ENCODE measurements around the gene LARP4. TPM values are rescaled to one million over a fixed set of nuclear protein-coding genes. Genes with fewer than 3 reads are reported as not detected.
"Not testable (repeated sequence)": the region's sequence is repeated elsewhere in the genome, so short reads cannot be mapped to it uniquely, and the experiment has no call there.

Gene LARP4
- total RNA-seq, 2 experiments from 2014 or later = 50.5 to 78.2 TPM

DNA sequence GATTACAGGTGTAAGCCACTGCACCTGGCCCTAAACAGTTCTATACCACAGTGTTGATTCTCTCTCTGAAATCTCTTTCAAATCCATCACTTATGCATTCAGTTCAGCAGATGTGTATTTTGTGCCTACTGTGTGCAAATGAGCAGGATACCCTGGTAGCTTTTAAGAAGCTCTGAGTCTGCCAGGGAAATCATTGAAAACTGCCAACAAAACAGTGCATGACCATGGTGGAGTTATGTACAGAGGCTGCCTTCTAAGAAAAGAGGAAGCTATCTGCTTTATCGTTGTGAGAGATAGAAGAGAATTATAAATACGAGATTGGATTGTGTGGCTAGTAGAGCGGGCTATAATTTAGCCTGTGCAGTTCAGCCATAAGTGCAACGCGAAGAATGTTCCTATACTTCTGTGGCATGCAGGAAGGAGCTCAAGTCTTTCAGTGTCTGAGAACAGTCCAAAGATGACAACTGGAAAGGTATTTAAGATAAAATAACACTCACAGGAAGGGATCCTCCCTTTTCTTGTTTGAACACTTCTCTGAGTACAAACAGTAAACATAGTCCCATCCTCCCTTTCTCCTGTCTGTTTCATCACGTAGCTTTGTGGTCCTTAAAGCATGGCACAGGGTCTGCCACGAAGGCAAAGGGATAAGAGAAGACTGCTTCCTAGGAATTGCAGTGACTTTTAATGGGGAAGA lies 108.4 kb downstream of the LARP4 start:
- Mint-ChIP-seq H3K27ac (peak overlapping the region; percentile 56), H3K27me3 (no peaks in the 10 kb centered on the region), H3K36me3 (no peaks in the 10 kb centered on the region), H3K4me1 (peaks cover 48% of the 10 kb centered on the region), H3K4me3 (no peak overlapping the region), H3K9me3 (ENCODE audit: low read depth) (no peaks in the 10 kb centered on the region)
- no peak for ATAC-seq
- no peak for DNase-seq
- CTCF ChIA-PET = interaction anchor here (0.9 to 11.1 kb wide), 10 partner anchors 9 to 256 kb away, joined by 3 to 135 read pairs (median 5); no protein-coding TSS in a partner anchor

DNA sequence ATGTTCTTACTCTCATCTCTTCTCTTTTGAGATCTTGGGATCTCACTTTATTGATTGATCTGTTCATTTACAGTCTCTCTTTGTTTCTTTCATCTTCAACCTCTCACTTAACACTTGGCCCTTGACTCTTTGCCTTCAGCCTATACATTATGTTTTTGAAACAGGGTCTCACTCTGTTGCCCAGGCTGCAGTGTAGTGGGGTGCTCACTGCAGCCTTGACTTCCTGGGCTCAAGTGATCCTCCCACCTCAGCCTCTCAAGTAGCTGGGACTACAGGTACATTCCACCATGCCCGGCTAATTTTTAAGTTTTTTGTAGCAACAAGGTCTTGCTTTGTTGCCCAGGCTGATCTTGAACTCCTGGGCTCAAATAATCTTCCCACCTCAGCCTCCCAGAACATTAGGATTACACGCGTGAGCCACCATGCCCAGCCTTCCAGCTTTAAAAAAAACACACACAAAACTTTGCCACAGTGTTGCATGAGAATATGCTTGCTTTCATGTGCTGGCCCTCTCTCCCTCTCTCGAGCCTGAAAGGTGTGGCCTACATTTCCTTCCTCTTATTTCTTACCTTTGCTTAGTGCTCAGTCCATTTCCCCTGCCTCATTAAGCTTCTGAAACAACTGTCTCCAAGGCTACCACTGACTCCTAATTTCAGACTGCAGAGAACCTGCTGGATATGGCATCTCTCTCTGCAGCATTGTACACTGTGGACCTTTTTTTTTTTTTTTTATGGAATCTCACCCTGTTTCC lies 114.0 kb downstream of the LARP4 start:
- ATAC-seq (peak; percentile 25), DNase-seq (no peak)
- CTCF ChIA-PET = interaction anchor here (1.5 to 3.0 kb wide), 2 partner anchors 9 to 250 kb away, joined by 3 to 14 read pairs; partner anchors contain the start of gene DIP2B
- H3K4me3 Mint-ChIP-seq = no peak overlapping the region
- peak overlapping the region; percentile 72 for H3K27ac Mint-ChIP-seq
- peaks cover 27% of the 10 kb centered on the region for H3K4me1 Mint-ChIP-seq
- peaks cover 14% of the 10 kb centered on the region for H3K36me3 Mint-ChIP-seq
- H3K9me3 Mint-ChIP-seq (ENCODE audit: low read depth) = no peaks in the 10 kb centered on the region
- no peaks in the 10 kb centered on the region for H3K27me3 Mint-ChIP-seq

DNA sequence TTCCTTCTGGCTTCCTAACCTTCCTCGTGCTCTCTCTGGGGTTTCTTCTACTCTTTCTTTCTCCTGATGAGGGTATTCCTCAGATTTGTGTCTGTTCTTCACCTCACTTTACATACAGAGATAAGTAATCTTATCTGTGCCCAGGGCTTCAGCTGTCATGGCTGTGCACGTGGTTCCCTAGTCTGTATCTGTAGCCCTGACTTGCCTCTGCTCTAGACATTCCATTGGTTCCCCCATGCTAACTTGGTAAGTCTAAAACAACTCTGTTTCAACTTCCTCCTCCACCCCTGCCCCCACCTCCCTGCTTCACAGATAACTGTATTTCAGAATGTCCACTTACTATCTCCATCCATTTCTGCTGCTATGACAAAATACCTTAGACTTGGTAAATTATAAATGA lies 114.9 kb downstream of the LARP4 start:
- Mint-ChIP-seq H3K9me3 (ENCODE audit: low read depth) (no peaks in the 10 kb centered on the region), H3K27me3 (no peaks in the 10 kb centered on the region), H3K36me3 (peaks cover 14% of the 10 kb centered on the region), H3K4me1 (peaks cover 29% of the 10 kb centered on the region), H3K27ac (peak overlapping the region; percentile 14), H3K4me3 (no peak overlapping the region)
- DNase-seq (no peak), ATAC-seq (no peak)
- CTCF ChIA-PET = interaction anchor here (3.0 kb wide), 1 partner anchor 10 kb away, joined by 14 read pairs; the partner anchor contains the start of gene DIP2B

DNA sequence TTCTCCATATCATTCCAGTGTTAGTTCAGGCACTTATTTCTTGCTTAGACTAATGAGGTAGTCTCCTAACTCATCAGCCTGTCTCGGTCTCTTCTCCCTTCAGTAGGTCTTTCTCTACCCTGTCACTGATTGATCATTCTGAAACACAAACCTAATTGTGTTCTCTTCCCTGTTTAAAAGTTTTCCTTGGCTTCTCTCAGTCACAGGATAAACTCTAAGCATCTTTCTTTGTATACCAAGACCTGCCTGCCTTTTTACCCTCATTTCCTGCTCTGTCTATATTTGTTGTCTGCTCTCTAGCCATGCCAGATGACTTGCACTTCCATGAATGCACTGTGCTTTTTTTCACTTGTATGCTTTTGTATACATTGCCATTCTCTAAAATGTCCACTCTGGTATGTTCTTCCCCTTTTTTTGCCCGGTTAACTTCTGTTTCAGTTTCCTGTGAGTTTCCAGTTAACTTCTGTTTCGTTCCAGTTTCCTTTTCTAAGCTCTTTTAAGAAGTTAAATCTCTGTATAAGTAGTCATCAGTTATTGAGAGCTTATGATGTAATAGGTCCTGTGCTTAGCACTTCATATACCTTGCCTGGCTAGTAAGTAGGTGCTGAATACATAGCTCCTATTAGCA lies 116.8 kb downstream of the LARP4 start:
- H3K36me3 Mint-ChIP-seq = peaks cover 21% of the 10 kb centered on the region
- DNase-seq (no peak), ATAC-seq (peak; percentile 74)
- H3K27me3 Mint-ChIP-seq = no peaks in the 10 kb centered on the region
- H3K4me1 Mint-ChIP-seq = peaks cover 32% of the 10 kb centered on the region
- CTCF ChIA-PET = interaction anchor here (1.8 to 5.3 kb wide), 2 partner anchors 9 to 12 kb away, joined by 7 to 34 read pairs; partner anchors contain the start of gene DIP2B
- no peak overlapping the region for H3K27ac Mint-ChIP-seq
- H3K9me3 Mint-ChIP-seq (ENCODE audit: low read depth) = no peaks in the 10 kb centered on the region
- no peak overlapping the region for H3K4me3 Mint-ChIP-seq

DNA sequence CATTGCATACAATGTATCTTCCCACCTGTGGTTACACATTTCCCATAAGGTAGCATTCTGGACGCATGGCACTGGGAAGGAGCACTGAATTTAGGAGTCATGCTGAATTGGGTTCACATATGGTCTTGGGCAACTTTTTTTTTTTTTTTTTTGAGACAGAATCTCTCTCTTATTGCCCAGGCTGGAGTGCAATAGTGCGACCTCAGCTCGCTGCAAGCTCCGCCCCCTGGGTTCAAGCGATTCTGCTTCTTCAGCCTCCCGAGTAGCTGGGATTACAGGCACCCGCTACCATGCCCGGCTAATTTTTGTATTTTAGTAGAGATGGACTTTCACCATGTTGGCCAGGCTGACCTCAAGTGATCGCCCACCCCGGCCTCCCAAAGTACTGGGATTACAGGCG lies 117.4 kb downstream of the LARP4 start:
- ATAC-seq = no peak
- H3K36me3 Mint-ChIP-seq = peaks cover 23% of the 10 kb centered on the region
- DNase-seq = no peak
- H3K9me3 Mint-ChIP-seq (ENCODE audit: low read depth) = no peaks in the 10 kb centered on the region
- CTCF ChIA-PET = interaction anchor here (1.8 to 5.3 kb wide), 2 partner anchors 10 to 13 kb away, joined by 7 to 34 read pairs; partner anchors contain the start of gene DIP2B
- H3K4me3 Mint-ChIP-seq = no peak overlapping the region
- H3K27ac Mint-ChIP-seq = no peak overlapping the region
- no peaks in the 10 kb centered on the region for H3K27me3 Mint-ChIP-seq
- H3K4me1 Mint-ChIP-seq = peaks cover 32% of the 10 kb centered on the region

DNA sequence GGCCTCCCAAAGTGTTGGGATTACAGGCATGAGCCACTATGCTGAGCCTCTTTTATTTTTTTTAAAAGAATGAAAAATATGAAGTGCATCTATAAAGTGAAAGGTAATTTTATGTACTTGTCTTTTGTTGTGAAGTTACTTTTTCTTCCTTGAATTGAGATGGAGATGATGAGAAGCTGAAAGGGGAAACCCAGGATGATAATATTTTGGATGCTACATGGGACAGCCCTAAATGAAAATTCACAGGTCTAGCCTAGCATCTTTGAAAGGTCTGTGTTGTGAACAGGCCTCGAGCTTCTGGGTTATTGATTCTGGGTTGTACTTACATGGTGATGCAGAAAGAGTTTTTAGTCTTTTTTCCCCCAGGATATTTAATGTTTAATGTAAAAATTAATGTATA lies 118.7 kb downstream of the LARP4 start:
- peaks cover 32% of the 10 kb centered on the region for H3K4me1 Mint-ChIP-seq
- no peak overlapping the region for H3K27ac Mint-ChIP-seq
- peaks cover 29% of the 10 kb centered on the region for H3K36me3 Mint-ChIP-seq
- H3K27me3 Mint-ChIP-seq = no peaks in the 10 kb centered on the region
- ATAC-seq (no peak), DNase-seq (no peak)
- H3K4me3 Mint-ChIP-seq = no peak overlapping the region
- H3K9me3 Mint-ChIP-seq (ENCODE audit: low read depth) = no peaks in the 10 kb centered on the region
- CTCF ChIA-PET = interaction anchor here (5.3 kb wide), 1 partner anchor 14 kb away, joined by 34 read pairs; the partner anchor contains the start of gene DIP2B

DNA sequence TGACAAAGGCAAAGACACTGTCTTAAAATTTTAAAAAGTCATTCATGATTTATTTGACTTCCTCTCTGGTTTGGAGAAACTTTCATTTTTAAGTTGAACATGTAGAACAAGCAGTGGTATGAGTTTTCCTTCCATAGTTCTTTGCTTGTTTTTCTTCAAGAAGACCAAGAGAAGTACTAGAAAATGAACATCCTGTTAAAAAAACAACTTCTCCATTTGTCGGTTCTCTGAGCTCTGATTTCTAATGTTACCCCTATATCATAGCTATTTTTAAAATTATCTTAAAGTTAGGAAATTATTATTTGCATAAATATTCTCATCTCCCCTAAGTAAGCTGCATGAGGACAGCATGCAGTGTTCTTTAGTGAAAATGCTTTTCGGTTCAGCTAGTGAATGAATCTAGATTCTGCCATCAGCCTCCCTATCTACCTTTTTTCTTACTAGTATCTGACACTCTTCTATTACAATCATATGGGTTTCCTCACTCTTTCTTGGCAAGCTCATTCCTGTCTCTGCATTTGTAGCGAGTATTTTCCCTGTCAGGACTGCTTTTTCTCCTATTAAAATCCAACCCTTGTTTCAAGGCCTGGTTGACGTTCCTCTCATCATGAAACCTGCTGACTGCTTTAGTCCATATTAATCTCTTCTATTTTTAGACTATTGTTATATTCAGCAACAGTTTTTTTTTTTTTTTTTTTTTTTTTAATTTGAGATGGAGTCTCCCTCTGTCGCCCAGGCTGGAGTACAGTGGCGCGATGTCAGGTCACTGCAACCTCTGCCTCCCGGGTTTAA lies 119.9 kb downstream of the LARP4 start:
- peaks cover 23% of the 10 kb centered on the region for H3K36me3 Mint-ChIP-seq
- no peak for ATAC-seq
- peaks cover 23% of the 10 kb centered on the region for H3K4me1 Mint-ChIP-seq
- H3K27me3 Mint-ChIP-seq = no peaks in the 10 kb centered on the region
- H3K27ac Mint-ChIP-seq = peak overlapping the region; percentile 69
- CTCF ChIA-PET = interaction anchor here (0.7 to 5.3 kb wide), 5 partner anchors 11 to 831 kb away, joined by 3 to 34 read pairs (median 4); partner anchors contain the start of gene DIP2B
- no peak for DNase-seq
- H3K4me3 Mint-ChIP-seq = peak overlapping the region; percentile 12
- H3K9me3 Mint-ChIP-seq (ENCODE audit: low read depth) = no peaks in the 10 kb centered on the region

DNA sequence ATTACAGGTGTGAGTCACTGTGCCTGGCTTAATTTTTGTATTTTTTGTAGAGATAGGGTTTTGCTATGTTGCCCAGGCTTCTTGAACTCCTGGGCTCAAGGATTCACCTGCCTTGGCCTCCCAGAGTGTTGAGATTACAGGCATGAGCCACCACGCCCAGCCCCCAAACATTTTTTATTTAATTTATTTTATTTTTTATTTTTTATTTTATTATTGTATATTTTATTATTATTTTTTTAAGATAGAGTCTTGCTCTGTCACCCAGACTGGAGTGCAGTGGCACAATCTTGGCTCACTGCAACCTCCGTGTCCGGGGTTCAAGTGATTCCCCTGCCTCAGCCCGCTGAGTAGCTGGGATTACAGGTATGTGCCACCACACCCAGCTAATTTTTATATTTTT lies 121.1 kb downstream of the LARP4 start:
- H3K9me3 Mint-ChIP-seq (ENCODE audit: low read depth); ATAC-seq; DNase-seq; H3K27me3 Mint-ChIP-seq; H3K4me3 Mint-ChIP-seq; H3K27ac Mint-ChIP-seq: not testable (repeated sequence)
- CTCF ChIA-PET = interaction anchor here (0.9 to 5.3 kb wide), 2 partner anchors 16 to 830 kb away, joined by 3 to 34 read pairs; partner anchors contain the start of gene DIP2B
- Mint-ChIP-seq H3K36me3 (peaks cover 26% of the 10 kb centered on the region), H3K4me1 (peaks cover 18% of the 10 kb centered on the region)

DNA sequence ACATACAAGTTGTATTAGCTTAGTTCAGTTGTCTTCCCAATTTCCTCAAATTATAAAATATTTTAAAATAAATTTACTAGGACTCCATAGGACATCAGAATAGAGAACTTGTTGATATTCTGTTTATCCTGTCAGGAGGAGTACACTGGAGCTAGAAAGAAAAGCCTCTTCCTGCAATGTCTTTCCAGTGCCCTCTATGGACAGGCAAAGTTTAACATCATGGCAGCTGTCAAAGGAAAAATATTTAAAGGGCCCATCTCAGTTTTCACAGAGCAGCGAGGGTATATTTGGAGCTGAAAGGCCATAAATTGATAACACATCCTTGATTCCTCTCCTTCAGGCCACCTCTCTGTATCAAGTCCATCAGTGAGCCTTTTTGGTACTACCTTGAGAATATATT lies 123.1 kb downstream of the LARP4 start:
- Mint-ChIP-seq H3K36me3 (peaks cover 29% of the 10 kb centered on the region), H3K27ac (no peak overlapping the region), H3K27me3 (no peaks in the 10 kb centered on the region), H3K4me3 (no peak overlapping the region), H3K4me1 (peaks cover 27% of the 10 kb centered on the region), H3K9me3 (ENCODE audit: low read depth) (no peaks in the 10 kb centered on the region)
- CTCF ChIA-PET = interaction anchor here (1.0 to 2.1 kb wide), 4 partner anchors 9 to 115 kb away, joined by 3 to 7 read pairs (median 5); no protein-coding TSS in a partner anchor
- DNase-seq (no peak), ATAC-seq (no peak)

DNA sequence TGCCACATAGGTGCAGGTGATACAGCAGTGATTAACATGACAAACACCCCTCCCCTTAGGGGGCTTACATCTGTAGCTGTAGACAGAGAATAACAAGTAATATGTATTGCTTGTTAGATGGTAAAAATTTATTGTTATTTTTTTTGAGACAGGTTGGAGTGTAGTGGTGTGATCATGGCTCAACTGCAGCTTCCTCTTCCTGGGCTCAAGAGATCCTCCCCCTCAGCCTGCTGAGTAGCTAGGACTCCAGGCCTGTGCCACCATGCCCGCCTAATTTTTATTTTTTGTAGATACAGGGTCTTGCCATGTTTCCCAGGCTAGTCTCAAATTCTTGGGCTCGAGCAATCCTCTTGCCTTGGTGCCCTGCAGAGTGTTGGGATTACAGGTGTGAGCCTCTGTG lies 123.9 kb downstream of the LARP4 start:
- Mint-ChIP-seq H3K9me3 (ENCODE audit: low read depth) (no peaks in the 10 kb centered on the region), H3K4me3 (no peak overlapping the region), H3K36me3 (peaks cover 28% of the 10 kb centered on the region), H3K27ac (no peak overlapping the region), H3K4me1 (peaks cover 31% of the 10 kb centered on the region), H3K27me3 (no peaks in the 10 kb centered on the region)
- ATAC-seq (no peak), DNase-seq (no peak)
- CTCF ChIA-PET = interaction anchor here (1.0 to 2.1 kb wide), 4 partner anchors 8 to 114 kb away, joined by 3 to 7 read pairs (median 4); no protein-coding TSS in a partner anchor

DNA sequence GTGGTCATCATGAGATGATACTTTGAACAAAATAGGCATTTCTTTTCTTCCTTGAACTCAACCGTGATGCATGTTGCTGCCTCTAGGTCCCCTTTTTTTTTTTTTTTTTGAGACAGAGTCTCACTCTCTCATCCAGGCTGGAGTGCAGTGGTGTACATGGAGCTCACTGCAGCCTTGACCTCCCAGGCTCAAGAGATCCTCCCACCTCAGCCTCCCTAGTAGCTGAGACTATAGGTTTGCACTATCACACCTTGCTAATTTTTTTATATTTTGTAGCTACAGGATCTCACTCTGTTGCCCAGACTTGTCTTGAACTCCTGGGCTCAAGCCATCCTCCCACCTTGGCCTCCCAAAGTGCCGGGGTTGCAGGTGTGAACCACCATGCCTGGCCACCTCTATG lies 124.7 kb downstream of the LARP4 start:
- ATAC-seq = no peak
- no peak for DNase-seq
- no peaks in the 10 kb centered on the region for H3K27me3 Mint-ChIP-seq
- CTCF ChIA-PET = interaction anchor here (0.7 to 1.3 kb wide), 2 partner anchors 109 to 252 kb away, joined by 3 to 4 read pairs; no protein-coding TSS in a partner anchor
- no peaks in the 10 kb centered on the region for H3K9me3 Mint-ChIP-seq (ENCODE audit: low read depth)
- no peak overlapping the region for H3K27ac Mint-ChIP-seq
- H3K36me3 Mint-ChIP-seq = peaks cover 28% of the 10 kb centered on the region
- peaks cover 26% of the 10 kb centered on the region for H3K4me1 Mint-ChIP-seq
- H3K4me3 Mint-ChIP-seq = no peak overlapping the region

DNA sequence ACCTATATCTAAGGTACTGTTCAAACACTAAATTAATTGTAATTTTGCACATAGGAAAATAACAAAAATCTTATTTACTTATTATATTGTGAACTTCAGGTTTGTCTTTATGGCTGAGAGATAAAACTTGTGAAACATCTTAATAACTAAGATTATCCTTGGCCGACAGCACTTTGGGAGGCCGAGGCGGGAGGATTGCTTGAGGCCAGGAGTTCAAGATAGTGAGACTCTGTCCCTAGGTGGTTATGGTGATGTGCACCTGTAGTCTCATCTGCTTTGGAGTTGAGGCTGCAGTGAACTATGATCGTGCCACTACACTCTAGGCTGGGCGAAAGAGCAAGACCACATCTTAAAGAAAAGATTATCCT lies 126.7 kb downstream of the LARP4 start:
- CTCF ChIA-PET = no interaction called here
- Mint-ChIP-seq H3K27me3 (no peaks in the 10 kb centered on the region), H3K36me3 (peaks cover 23% of the 10 kb centered on the region), H3K9me3 (ENCODE audit: low read depth) (no peaks in the 10 kb centered on the region), H3K27ac (no peak overlapping the region), H3K4me3 (no peak overlapping the region), H3K4me1 (peaks cover 22% of the 10 kb centered on the region)
- no peak for DNase-seq
- ATAC-seq = no peak

Data from activated CD8-positive, alpha-beta memory T cell treated with anti-CD3 and anti-CD28 coated beads, Interleukin-2, amount 10 ng/mL, durations not matched to agents 7 days and 5 days (primary cell).